Large intestine (tissue), 3 donors: Measurements from ENCODE around the gene CTTNBP2. TPM values are rescaled to one million over a fixed set of nuclear protein-coding genes. Genes with fewer than 3 reads are reported as not detected.
A peak's percentile ranks its signal among the peaks of the same experiment; 100 is the strongest.

ENCODE experiments used
- DNase-seq, 2 donors: peaks; one replicate each; pipeline versions ENCODE4 v3.0.0 to v3.0.0-alpha.2; 2013
- H3K27ac ChIP-seq: one replicate; pipeline ENCODE4 v1.5.1; 2013; ENCODE audit warnings: low read length
- H3K27me3 ChIP-seq: 2 replicates; pipeline ENCODE4 v1.6.1; 2013; ENCODE audit warnings: low read length; ENCODE audit not compliant: control insufficient read depth, insufficient read depth
- H3K36me3 ChIP-seq: 2 replicates; pipeline ENCODE4 v1.6.1; 2013; ENCODE audit warnings: low read length; ENCODE audit not compliant: control insufficient read depth, insufficient read depth
- H3K4me1 ChIP-seq: one replicate; pipeline ENCODE4 v1.6.1; 2013; ENCODE audit warnings: low read length; ENCODE audit not compliant: control insufficient read depth, insufficient read depth
- H3K4me3 ChIP-seq: one replicate; pipeline ENCODE4 v1.5.1; 2013; ENCODE audit warnings: low read length
- H3K9me3 ChIP-seq: one replicate; pipeline ENCODE4 v1.6.1; 2013; ENCODE audit warnings: mild to moderate bottlenecking, low read depth, low read length, moderate library complexity; ENCODE audit not compliant: control insufficient read depth
- WGBS: methylation state at CpG from one replicate; pipeline ENCODE4 v1.1.5; 2013; ENCODE audit warnings: low lambda C conversion rate; ENCODE audit not compliant: insufficient coverage; 5-methylcytosine and 5-hydroxymethylcytosine counted together
- polyA plus RNA-seq: library from polyadenylated mRNA; unstranded; fragments of 120-200 nt; gene quantifications from one replicate; pipeline ENCODE4 v1.2.1, GENCODE V29; 2013

Gene CTTNBP2
- polyA plus RNA-seq, 1 donor: 4.6 TPM

GRCh38 chr7:117790251-117790650 is 83.0 kb downstream of the CTTNBP2 start:
- Histone ChIP-seq H3K27me3 (no peaks in the 10 kb centered on the region), H3K36me3 (no peaks in the 10 kb centered on the region), H3K27ac (no peak overlapping the region), H3K4me3 (no peak overlapping the region), H3K4me1 (no peaks in the 10 kb centered on the region), H3K9me3 (no peaks in the 10 kb centered on the region)
- 100% methylated on average over 1 of the region's 2 CpGs for WGBS
- DNase-seq: no peak

- H3K9me3 ChIP-seq: no peaks in the 10 kb centered on the region
- no peak overlapping the region for H3K4me3 ChIP-seq
- WGBS: 100% methylated on average over 1 of the region's 1 CpG
- H3K36me3 ChIP-seq: no peaks in the 10 kb centered on the region
- H3K27ac ChIP-seq: no peak overlapping the region
- no peaks in the 10 kb centered on the region for H3K27me3 ChIP-seq
- DNase-seq: no peak
- no peaks in the 10 kb centered on the region for H3K4me1 ChIP-seq
Observed at GRCh38 chr7:117785431-117785830, 87.8 kb downstream of the CTTNBP2 start.

GRCh38 chr7:117784315-117784714 is 88.9 kb downstream of the CTTNBP2 start:
- no peaks in the 10 kb centered on the region for H3K36me3 ChIP-seq
- no peaks in the 10 kb centered on the region for H3K4me1 ChIP-seq

GRCh38 chr7:117782761-117783160 is 90.5 kb downstream of the CTTNBP2 start:
- Histone ChIP-seq H3K9me3 (no peaks in the 10 kb centered on the region), H3K27ac (no peak overlapping the region), H3K27me3 (no peaks in the 10 kb centered on the region), H3K36me3 (no peaks in the 10 kb centered on the region), H3K4me3 (no peak overlapping the region), H3K4me1 (no peaks in the 10 kb centered on the region)
- no peak for DNase-seq
- WGBS: no CpG with 5 or more reads among the region's 3 CpGs

More at GRCh38 chr7:117784315-117784714, 88.9 kb downstream of the CTTNBP2 start:
- no CpG with 5 or more reads among the region's 1 CpG for WGBS
- DNase-seq: no peak
- H3K4me3 ChIP-seq: no peak overlapping the region
- H3K9me3 ChIP-seq: no peaks in the 10 kb centered on the region
- H3K27ac ChIP-seq: no peak overlapping the region
- no peaks in the 10 kb centered on the region for H3K27me3 ChIP-seq

- DNase-seq: no peak
- Histone ChIP-seq H3K27me3 (no peaks in the 10 kb centered on the region), H3K27ac (no peak overlapping the region), H3K36me3 (no peaks in the 10 kb centered on the region), H3K4me1 (no peaks in the 10 kb centered on the region), H3K4me3 (no peak overlapping the region), H3K9me3 (no peaks in the 10 kb centered on the region)
- no CpG with 5 or more reads among the region's 2 CpGs for WGBS
Observed at GRCh38 chr7:117781707-117782106, 91.5 kb downstream of the CTTNBP2 start.

GRCh38 chr7:117780832-117781231 is 92.4 kb downstream of the CTTNBP2 start:
- no CpG with 5 or more reads among the region's 2 CpGs for WGBS
- Histone ChIP-seq H3K9me3 (no peaks in the 10 kb centered on the region), H3K4me3 (no peak overlapping the region), H3K27me3 (no peaks in the 10 kb centered on the region), H3K36me3 (no peaks in the 10 kb centered on the region), H3K4me1 (no peaks in the 10 kb centered on the region), H3K27ac (no peak overlapping the region)
- no peak for DNase-seq

GRCh38 chr7:117777335-117778142 is 95.7 kb downstream of the CTTNBP2 start:
- Histone ChIP-seq H3K9me3 (no peaks in the 10 kb centered on the region), H3K4me1 (no peaks in the 10 kb centered on the region), H3K4me3 (no peak overlapping the region), H3K27me3 (no peaks in the 10 kb centered on the region), H3K27ac (no peak overlapping the region), H3K36me3 (no peaks in the 10 kb centered on the region)
- peak in 1 of 2 donors; percentile 43 for DNase-seq
- WGBS: no CpG with 5 or more reads among the region's 3 CpGs

- H3K4me1 ChIP-seq: no peaks in the 10 kb centered on the region
- no peak overlapping the region for H3K27ac ChIP-seq
- no peaks in the 10 kb centered on the region for H3K36me3 ChIP-seq
- no peak overlapping the region for H3K4me3 ChIP-seq
- no peak for DNase-seq
- H3K27me3 ChIP-seq: no peaks in the 10 kb centered on the region
- no peaks in the 10 kb centered on the region for H3K9me3 ChIP-seq
Observed at GRCh38 chr7:117776224-117776623, 97.0 kb downstream of the CTTNBP2 start.

- no peaks in the 10 kb centered on the region for H3K36me3 ChIP-seq
- H3K4me1 ChIP-seq: no peaks in the 10 kb centered on the region
- no peaks in the 10 kb centered on the region for H3K9me3 ChIP-seq
- H3K4me3 ChIP-seq: no peak overlapping the region
- no peaks in the 10 kb centered on the region for H3K27me3 ChIP-seq
- no CpG with 5 or more reads among the region's 2 CpGs for WGBS
- no peak for DNase-seq
- no peak overlapping the region for H3K27ac ChIP-seq
Observed at GRCh38 chr7:117775801-117776200, 97.4 kb downstream of the CTTNBP2 start.

GRCh38 chr7:117774943-117775342 is 98.3 kb downstream of the CTTNBP2 start:
- Histone ChIP-seq H3K27me3 (no peaks in the 10 kb centered on the region), H3K27ac (no peak overlapping the region), H3K9me3 (no peaks in the 10 kb centered on the region), H3K4me1 (no peaks in the 10 kb centered on the region), H3K36me3 (no peaks in the 10 kb centered on the region), H3K4me3 (no peak overlapping the region)
- DNase-seq: no peak
- WGBS: no CpG with 5 or more reads among the region's 1 CpG

- no CpG with 5 or more reads among the region's 2 CpGs for WGBS
- Histone ChIP-seq H3K9me3 (no peaks in the 10 kb centered on the region), H3K4me1 (no peaks in the 10 kb centered on the region), H3K36me3 (no peaks in the 10 kb centered on the region), H3K27ac (no peak overlapping the region), H3K27me3 (no peaks in the 10 kb centered on the region), H3K4me3 (no peak overlapping the region)
- DNase-seq: no peak
Observed at GRCh38 chr7:117772421-117772820, 100.8 kb downstream of the CTTNBP2 start.
